KMS-11 (cell line): ENCODE data around the gene PMM1.

Experiments used
- H2AFZ ChIP-seq: fragments of 200-600 bp; sonication (generic); 2 replicates; pipeline ENCODE4 v1.6.1; 2016; ENCODE audit warnings: antibody characterized with exemption, mixed run types, low read depth
- H3K27ac ChIP-seq: fragments of 200-600 bp; sonication (generic); 2 replicates; pipeline ENCODE4 v1.6.1; 2016; ENCODE audit warnings: mild to moderate bottlenecking, mixed run types
- H3K27me3 ChIP-seq: fragments of 200-600 bp; sonication (generic); 2 replicates; pipeline ENCODE4 v1.6.1; 2017; ENCODE audit warnings: mild to moderate bottlenecking, low read depth, mixed run types, moderate library complexity; ENCODE audit not compliant: insufficient read depth
- H3K36me3 ChIP-seq: fragments of 200-600 bp; sonication (generic); 2 replicates; pipeline ENCODE4 v1.6.1; 2017; ENCODE audit warnings: mild to moderate bottlenecking, mixed run types; ENCODE audit not compliant: insufficient read depth
- H3K4me1 ChIP-seq: fragments of 200-600 bp; sonication (generic); 2 replicates; pipeline ENCODE4 v1.6.1; 2016; ENCODE audit warnings: mild to moderate bottlenecking, low read depth, mixed run types; ENCODE audit not compliant: poor library complexity, severe bottlenecking
- H3K4me2 ChIP-seq: fragments of 200-600 bp; sonication (generic); 2 replicates; pipeline ENCODE4 v1.7.0; 2016; ENCODE audit warnings: mild to moderate bottlenecking, mixed run types
- H3K4me3 ChIP-seq: fragments of 200-600 bp; sonication (generic); IDR thresholded peaks from 2 replicates; pipeline ENCODE4 v1.6.1; 2017; ENCODE audit warnings: low read depth, low read length, mixed read lengths; ENCODE audit not compliant: insufficient read depth
- H3K79me2 ChIP-seq: fragments of 200-600 bp; sonication (generic); 2 replicates; pipeline ENCODE4 v1.6.1; 2016; ENCODE audit warnings: low read depth, mixed run types; ENCODE audit not compliant: insufficient read depth
- H3K9ac ChIP-seq: fragments of 200-600 bp; sonication (generic); 2 replicates; pipeline ENCODE4 v1.6.1; 2016; ENCODE audit warnings: mild to moderate bottlenecking, mixed run types
- H4K20me1 ChIP-seq: fragments of 200-600 bp; sonication (generic); 2 replicates; pipeline ENCODE4 v1.6.1; 2016; ENCODE audit warnings: mild to moderate bottlenecking, mixed run types; ENCODE audit not compliant: insufficient read depth
- TF ChIP-seq, protein P1 (sequence below): fragments of 200-600 bp; sonication (generic); conservative IDR thresholded peaks from 2 replicates; pipeline ENCODE4 v1.6.1; 2017; ENCODE audit warnings: low read depth, mild to moderate bottlenecking, antibody characterized with exemption, low read length, moderate library complexity, mixed read lengths

Gene PMM1

DNA sequence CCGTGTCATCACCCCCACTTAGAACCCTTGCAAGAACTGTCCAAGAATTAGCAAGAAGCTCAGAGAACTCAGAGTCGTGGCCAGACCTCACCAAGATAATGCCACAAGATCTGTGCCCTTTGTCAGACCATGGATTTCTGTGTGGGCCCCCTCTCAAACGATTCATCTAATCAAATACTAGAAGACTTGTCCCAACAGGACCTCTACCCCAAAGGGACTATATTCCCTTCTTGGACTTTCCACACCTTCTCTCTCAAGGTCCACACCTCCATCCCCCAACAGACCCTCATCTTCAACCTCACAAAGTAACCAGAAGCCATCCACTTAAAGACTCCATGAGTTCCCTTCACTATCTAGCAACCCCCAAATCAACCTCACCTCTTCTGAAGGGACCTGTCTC, 48.2 kb downstream of the PMM1 start:
- no peaks in the 10 kb centered on the region; the same call in 1 of the 2 replicates for H3K36me3 ChIP-seq
- no peaks in the 10 kb centered on the region for H3K27me3 ChIP-seq
- no peak overlapping the region for H3K9ac ChIP-seq
- H3K4me2 ChIP-seq = peak overlapping the region; percentile 21; the same call in 1 of the 2 replicates
- TF ChIP-seq, protein P1, sequence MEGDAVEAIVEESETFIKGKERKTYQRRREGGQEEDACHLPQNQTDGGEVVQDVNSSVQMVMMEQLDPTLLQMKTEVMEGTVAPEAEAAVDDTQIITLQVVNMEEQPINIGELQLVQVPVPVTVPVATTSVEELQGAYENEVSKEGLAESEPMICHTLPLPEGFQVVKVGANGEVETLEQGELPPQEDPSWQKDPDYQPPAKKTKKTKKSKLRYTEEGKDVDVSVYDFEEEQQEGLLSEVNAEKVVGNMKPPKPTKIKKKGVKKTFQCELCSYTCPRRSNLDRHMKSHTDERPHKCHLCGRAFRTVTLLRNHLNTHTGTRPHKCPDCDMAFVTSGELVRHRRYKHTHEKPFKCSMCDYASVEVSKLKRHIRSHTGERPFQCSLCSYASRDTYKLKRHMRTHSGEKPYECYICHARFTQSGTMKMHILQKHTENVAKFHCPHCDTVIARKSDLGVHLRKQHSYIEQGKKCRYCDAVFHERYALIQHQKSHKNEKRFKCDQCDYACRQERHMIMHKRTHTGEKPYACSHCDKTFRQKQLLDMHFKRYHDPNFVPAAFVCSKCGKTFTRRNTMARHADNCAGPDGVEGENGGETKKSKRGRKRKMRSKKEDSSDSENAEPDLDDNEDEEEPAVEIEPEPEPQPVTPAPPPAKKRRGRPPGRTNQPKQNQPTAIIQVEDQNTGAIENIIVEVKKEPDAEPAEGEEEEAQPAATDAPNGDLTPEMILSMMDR = no peak
- peaks cover 18% of the 10 kb centered on the region for H3K4me1 ChIP-seq
- H3K27ac ChIP-seq = no peak overlapping the region
- H3K4me3 ChIP-seq = no peak overlapping the region
- H2AFZ ChIP-seq = no peak overlapping the region
- H3K79me2 ChIP-seq = peaks cover 50% of the 10 kb centered on the region
- H4K20me1 ChIP-seq = no peaks in the 10 kb centered on the region

DNA sequence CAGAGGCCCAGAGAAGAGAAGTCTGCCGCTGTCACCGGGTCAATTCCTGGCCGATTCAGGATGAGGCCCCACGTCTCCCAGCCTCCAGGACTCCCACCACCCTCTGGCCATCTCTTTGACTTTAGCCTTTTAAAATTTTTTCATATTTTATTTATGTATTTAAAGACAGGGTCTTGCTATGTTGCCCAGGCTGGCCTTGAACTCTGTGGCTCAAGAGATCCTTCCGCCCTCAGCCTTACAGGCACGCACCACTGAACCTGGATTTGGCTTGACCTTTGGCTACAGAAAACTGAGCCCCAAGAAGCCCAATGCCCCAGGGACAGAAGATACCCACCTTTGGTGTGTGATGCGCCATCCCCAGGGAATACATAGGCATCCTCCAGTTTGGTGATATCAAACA, 49.3 kb downstream of the PMM1 start:
- no peak overlapping the region for H2AFZ ChIP-seq
- H3K9ac ChIP-seq = no peak overlapping the region
- H3K27me3 ChIP-seq = no peaks in the 10 kb centered on the region
- H3K4me3 ChIP-seq = no peak overlapping the region
- peaks cover 50% of the 10 kb centered on the region for H3K79me2 ChIP-seq
- no peaks in the 10 kb centered on the region; the same call in 1 of the 2 replicates for H3K36me3 ChIP-seq
- H3K4me2 ChIP-seq = no peak overlapping the region
- H4K20me1 ChIP-seq = no peaks in the 10 kb centered on the region
- TF ChIP-seq, protein P1 = no peak
- peaks cover 18% of the 10 kb centered on the region for H3K4me1 ChIP-seq
- no peak overlapping the region for H3K27ac ChIP-seq

DNA sequence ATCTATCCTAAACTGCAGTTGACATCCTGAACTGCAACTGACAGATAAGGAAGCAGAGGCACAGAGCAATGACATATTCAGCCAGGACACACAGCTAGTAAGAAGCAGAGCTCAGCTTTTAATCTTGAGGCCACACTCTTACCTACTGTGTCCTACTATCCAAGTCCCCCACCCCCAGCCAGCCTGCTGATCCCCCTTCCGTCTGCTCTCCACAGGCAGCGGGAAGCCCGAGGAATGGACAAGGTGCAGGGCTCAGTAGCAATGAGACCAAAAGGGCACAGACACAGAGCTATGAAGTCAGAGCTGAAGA, 49.7 kb downstream of the PMM1 start:
- H3K4me1 ChIP-seq = peaks cover 14% of the 10 kb centered on the region
- no peak overlapping the region for H3K4me2 ChIP-seq
- TF ChIP-seq, protein P1 = no peak
- H3K79me2 ChIP-seq = peaks cover 50% of the 10 kb centered on the region
- no peak overlapping the region for H2AFZ ChIP-seq
- no peaks in the 10 kb centered on the region for H3K27me3 ChIP-seq
- no peaks in the 10 kb centered on the region for H4K20me1 ChIP-seq
- H3K27ac ChIP-seq = no peak overlapping the region
- H3K36me3 ChIP-seq = no peaks in the 10 kb centered on the region; the same call in 1 of the 2 replicates
- H3K9ac ChIP-seq = no peak overlapping the region
- no peak overlapping the region for H3K4me3 ChIP-seq

DNA sequence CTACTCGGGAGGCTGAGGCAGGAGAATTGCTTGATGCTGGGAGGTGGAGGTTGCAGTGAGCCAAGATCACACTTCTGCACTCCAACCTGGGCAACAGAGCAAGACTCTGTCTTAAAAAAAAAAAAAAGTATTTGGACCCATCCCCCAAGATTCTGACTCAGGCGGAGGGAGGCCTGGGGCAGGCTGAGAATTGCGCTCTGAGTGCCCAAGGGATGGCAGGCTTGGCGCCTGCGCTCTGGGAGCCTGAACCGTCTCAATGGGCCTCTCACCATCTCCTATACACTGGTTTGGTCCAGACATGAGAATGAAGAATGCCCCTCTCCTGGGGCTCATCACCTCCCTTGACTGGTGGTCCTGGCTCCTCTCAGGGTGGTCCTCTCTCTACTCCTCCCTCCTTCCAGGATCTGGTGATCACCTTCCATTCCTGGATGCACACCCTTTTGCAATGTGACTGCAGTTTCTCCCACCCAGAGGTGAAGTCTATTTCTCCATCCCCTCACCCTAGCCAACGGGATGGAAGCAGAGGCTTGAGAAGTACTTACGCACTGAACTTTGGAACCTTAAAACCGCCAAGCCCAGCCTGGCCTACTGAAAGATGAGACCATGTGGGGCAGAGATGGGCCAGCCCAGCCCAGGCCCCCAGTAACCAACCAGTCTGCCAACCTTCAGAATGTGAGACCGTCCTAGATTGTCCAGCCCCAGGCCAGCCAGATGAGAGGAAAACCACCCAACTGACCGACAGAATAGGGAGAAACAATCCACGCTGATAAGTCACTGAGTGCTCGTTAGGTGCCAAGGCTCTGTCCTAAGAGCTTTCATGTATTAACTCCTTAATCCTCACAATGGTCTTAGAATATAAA, 50.3 kb downstream of the PMM1 start:
- TF ChIP-seq, protein P1 = no peak
- H3K4me1 ChIP-seq = peaks cover 10% of the 10 kb centered on the region
- no peak overlapping the region for H2AFZ ChIP-seq
- H3K4me2 ChIP-seq = no peak overlapping the region
- H4K20me1 ChIP-seq = no peaks in the 10 kb centered on the region
- H3K36me3 ChIP-seq = no peaks in the 10 kb centered on the region; the same call in 1 of the 2 replicates
- no peak overlapping the region for H3K9ac ChIP-seq
- peaks cover 50% of the 10 kb centered on the region for H3K79me2 ChIP-seq
- no peak overlapping the region for H3K4me3 ChIP-seq
- H3K27ac ChIP-seq = no peak overlapping the region
- H3K27me3 ChIP-seq = no peaks in the 10 kb centered on the region
